OCI-LY1 (cell line): ENCODE results near the gene FBLIM1.

Source experiments
- H2AFZ ChIP-seq: fragments of 200-600 bp; sonication (generic), shearing (Covaris generic); 2 replicates; pipeline ENCODE4 v1.6.0; 2014; ENCODE audit warnings: antibody characterized with exemption, mild to moderate bottlenecking, low read length
- H3F3A ChIP-seq: fragments of 200-600 bp; sonication (generic), shearing (Covaris generic); 2 replicates; pipeline ENCODE4 v1.6.0; 2014; ENCODE audit warnings: mild to moderate bottlenecking, antibody characterized with exemption, low read length, moderate library complexity; ENCODE audit not compliant: insufficient read depth
- H3K27ac ChIP-seq: fragments of 200-600 bp; sonication (generic); 2 replicates; pipeline ENCODE4 v1.5.1; 2014; ENCODE audit warnings: low read length, mixed run types, mild to moderate bottlenecking, low read depth; ENCODE audit not compliant: poor library complexity, severe bottlenecking
- H3K27me3 ChIP-seq: fragments of 200-600 bp; sonication (generic); 2 replicates; pipeline ENCODE4 v1.6.0; 2014; ENCODE audit warnings: antibody characterized with exemption, mild to moderate bottlenecking, low read length, moderate library complexity; ENCODE audit not compliant: insufficient read depth
- H3K36me3 ChIP-seq: fragments of 200-600 bp; sonication (generic); 2 replicates; pipeline ENCODE4 v1.6.1; 2014; ENCODE audit warnings: mild to moderate bottlenecking, antibody characterized with exemption, low read length, moderate library complexity, mixed read lengths; ENCODE audit not compliant: insufficient read depth
- H3K4me1 ChIP-seq: fragments of 200-600 bp; sonication (generic); 2 replicates; pipeline ENCODE4 v1.5.1; 2014; ENCODE audit warnings: mild to moderate bottlenecking, low read length, moderate library complexity; ENCODE audit not compliant: insufficient read depth, severe bottlenecking
- H3K4me2 ChIP-seq: fragments of 200-600 bp; sonication (generic), shearing (Covaris generic); 2 replicates; pipeline ENCODE4 v1.6.1; 2014; ENCODE audit warnings: low read length
- H3K4me3 ChIP-seq: fragments of 200-600 bp; sonication (generic); 2 replicates; pipeline ENCODE4 v1.5.1; 2014; ENCODE audit warnings: low read length, low read depth, mild to moderate bottlenecking, mixed read lengths; ENCODE audit not compliant: poor library complexity, severe bottlenecking
- H3K79me2 ChIP-seq: fragments of 200-600 bp; shearing (Covaris generic); 2 replicates; pipeline ENCODE4 v1.6.1; 2016; ENCODE audit warnings: mixed run types, low read length, mixed read lengths; ENCODE audit not compliant: insufficient read depth
- H3K9ac ChIP-seq: fragments of 200-600 bp; sonication (generic), shearing (Covaris generic); 2 replicates; pipeline ENCODE4 v1.6.1; 2014; ENCODE audit warnings: mild to moderate bottlenecking, low read length, mixed read lengths
- H3K9me2 ChIP-seq: fragments of 200-600 bp; sonication (generic), shearing (Covaris generic); 2 replicates; pipeline ENCODE4 v1.6.1; 2014; ENCODE audit warnings: low read depth, mild to moderate bottlenecking, low read length, mixed read lengths
- H3K9me3 ChIP-seq: fragments of 200-600 bp; shearing (Covaris generic); 2 replicates; pipeline ENCODE4 v1.6.1; 2014; ENCODE audit warnings: low read length, mixed read lengths
- H4K20me1 ChIP-seq: fragments of 200-600 bp; sonication (generic), shearing (Covaris generic); 2 replicates; pipeline ENCODE4 v1.6.0; 2016; ENCODE audit warnings: mild to moderate bottlenecking, low read length; ENCODE audit not compliant: insufficient read depth
- CTCF ChIP-seq: fragments of 200-600 bp; sonication (generic), shearing (Covaris generic); IDR thresholded peaks from 2 replicates; pipeline ENCODE4 v1.5.1; 2017; ENCODE audit warnings: mild to moderate bottlenecking, antibody characterized with exemption, low read length, moderate library complexity, mixed read lengths
- EZH2 ChIP-seq: fragments of 200-600 bp; sonication (generic), shearing (Covaris generic); IDR thresholded peaks from 2 replicates; pipeline ENCODE4 v1.8.0; 2017; ENCODE audit warnings: borderline replicate concordance, mixed run types, mild to moderate bottlenecking, antibody characterized with exemption, low read length, moderate library complexity, mixed read lengths

Gene FBLIM1

GRCh38 chr1:15767941-15768340 is 9.3 kb downstream of the FBLIM1 start:
- Histone ChIP-seq H4K20me1 (no peaks in the 10 kb centered on the region), H3K36me3 (no peaks in the 10 kb centered on the region), H3K79me2 (no peaks in the 10 kb centered on the region), H3K9me3 (no peaks in the 10 kb centered on the region), H3K27me3 (peaks cover 12% of the 10 kb centered on the region), H2AFZ (no peak overlapping the region), H3K27ac (no peak overlapping the region), H3K9me2 (no peaks in the 10 kb centered on the region), H3K9ac (no peak overlapping the region), H3F3A (no peaks in the 10 kb centered on the region), H3K4me2 (no peak overlapping the region), H3K4me3 (no peak overlapping the region), H3K4me1 (no peaks in the 10 kb centered on the region)
- no peak for TF ChIP-seq CTCF
- no peak for TF ChIP-seq EZH2

GRCh38 chr1:15768388-15768787 is 9.8 kb downstream of the FBLIM1 start:
- Histone ChIP-seq H3K36me3 (no peaks in the 10 kb centered on the region), H3K4me1 (no peaks in the 10 kb centered on the region), H3K9me2 (no peaks in the 10 kb centered on the region), H3K9me3 (no peaks in the 10 kb centered on the region), H3K4me3 (no peak overlapping the region), H2AFZ (no peak overlapping the region), H3K4me2 (no peak overlapping the region), H3K79me2 (no peaks in the 10 kb centered on the region), H4K20me1 (no peaks in the 10 kb centered on the region), H3K27ac (no peak overlapping the region), H3K27me3 (peaks cover 12% of the 10 kb centered on the region), H3K9ac (no peak overlapping the region), H3F3A (no peaks in the 10 kb centered on the region)
- TF ChIP-seq EZH2 (no peak), CTCF (no peak)

GRCh38 chr1:15770313-15770962 is 11.8 kb downstream of the FBLIM1 start:
- no peak overlapping the region for H3K4me2 ChIP-seq
- H3K27me3 ChIP-seq: peaks cover 3% of the 10 kb centered on the region; the same call in 1 of the 2 replicates
- H3F3A ChIP-seq: no peaks in the 10 kb centered on the region
- no peaks in the 10 kb centered on the region for H3K36me3 ChIP-seq
- no peaks in the 10 kb centered on the region for H3K4me1 ChIP-seq
- TF ChIP-seq EZH2 (no peak), CTCF (no peak)
- H3K9me2 ChIP-seq: no peaks in the 10 kb centered on the region
- H3K9ac ChIP-seq: no peak overlapping the region
- no peak overlapping the region for H3K27ac ChIP-seq
- no peak overlapping the region for H3K4me3 ChIP-seq
- H2AFZ ChIP-seq: no peak overlapping the region
- no peaks in the 10 kb centered on the region for H3K9me3 ChIP-seq
- no peaks in the 10 kb centered on the region for H4K20me1 ChIP-seq
- H3K79me2 ChIP-seq: no peaks in the 10 kb centered on the region
